Activated gamma-delta T cell treated with Interleukin-2 at 50 U/mL for 16 hours (primary cell): ENCODE measurements around the gene PRKCH.
"Not testable (repeated sequence)": the region's sequence is repeated elsewhere in the genome, so short reads cannot be mapped to it uniquely, and the experiment has no call there.

Experiments used
- DNase-seq: peaks from one replicate; pipeline ENCODE4 v3.0.0-alpha.2; 2020

The PRKCH gene

DNA sequence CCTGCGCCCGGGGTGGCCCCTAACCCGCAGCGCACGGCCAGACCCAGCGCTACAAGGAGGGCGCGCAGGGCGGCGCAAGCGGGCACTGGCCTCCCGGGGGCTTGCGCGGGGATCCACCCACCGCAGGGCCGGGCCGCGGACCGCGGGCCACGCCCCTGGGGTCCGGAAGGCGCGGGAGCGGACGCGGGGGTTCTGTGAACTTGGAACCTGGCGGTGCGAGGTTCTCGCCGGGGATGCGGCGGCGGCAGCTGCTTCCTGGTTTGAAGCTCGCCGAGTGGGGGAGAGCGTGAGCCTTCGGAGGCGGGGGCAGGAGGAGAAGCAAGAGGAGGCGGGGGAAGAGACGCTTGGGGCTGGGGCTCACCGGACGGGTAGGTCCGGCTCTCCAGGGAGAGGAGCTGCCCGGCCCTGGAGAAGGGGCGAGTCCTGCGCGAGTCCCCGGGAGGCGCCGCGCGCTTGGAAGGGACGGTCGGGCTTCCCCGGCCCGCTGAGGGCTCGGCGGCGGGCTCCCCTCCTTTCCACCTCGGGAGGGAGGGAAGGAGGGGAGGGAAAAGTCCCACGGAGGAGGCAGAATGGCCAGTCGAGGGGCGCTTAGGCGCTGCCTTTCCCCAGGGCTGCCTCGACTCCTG is at the start of gene PRKCH:
Gene PRKCH (plus strand): TSS at position 195 of the 626 bp plus-strand sequence. CDS start 523 bp downstream, outside the sequence.
- peak; percentile 85 for DNase-seq

DNA sequence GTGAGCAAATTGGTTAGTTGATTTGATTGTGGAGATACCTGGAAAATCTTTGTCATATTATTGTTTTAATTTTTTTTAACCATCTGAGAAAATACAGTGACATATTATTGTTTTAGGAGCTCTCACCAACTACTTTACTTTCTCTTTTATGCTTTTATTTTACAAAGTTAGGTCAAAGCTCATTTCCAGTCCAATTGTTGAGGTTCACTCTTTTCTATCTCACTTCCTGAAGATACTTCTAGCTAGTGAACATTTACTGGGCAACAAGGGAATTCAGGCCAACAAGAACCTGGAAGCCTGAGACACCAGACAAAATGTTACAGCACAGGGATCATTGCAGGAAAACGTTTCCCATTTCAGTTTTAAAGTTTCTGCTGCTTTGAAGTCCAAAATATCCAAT is 44.1 kb upstream of the PRKCH start:
- no peak for DNase-seq

DNA sequence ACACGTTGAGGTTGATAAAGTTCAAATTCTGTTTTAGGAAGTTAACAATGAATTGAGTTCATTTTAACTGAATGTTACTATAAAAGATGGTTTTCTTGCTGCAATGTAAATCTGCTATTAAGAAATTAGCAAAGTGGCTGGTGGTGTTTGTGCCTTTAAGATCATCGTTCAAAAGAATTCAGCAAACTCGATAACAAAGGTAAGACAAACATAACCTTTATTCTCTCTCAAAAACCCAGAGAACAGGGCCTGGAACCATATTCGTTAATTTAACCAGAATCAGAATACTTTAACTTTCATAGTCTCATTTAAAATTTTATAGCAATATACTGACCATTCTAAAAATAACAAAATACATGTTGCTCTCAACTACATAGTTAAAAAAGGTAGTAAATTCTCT is 43.6 kb upstream of the PRKCH start:
- DNase-seq: no peak

DNA sequence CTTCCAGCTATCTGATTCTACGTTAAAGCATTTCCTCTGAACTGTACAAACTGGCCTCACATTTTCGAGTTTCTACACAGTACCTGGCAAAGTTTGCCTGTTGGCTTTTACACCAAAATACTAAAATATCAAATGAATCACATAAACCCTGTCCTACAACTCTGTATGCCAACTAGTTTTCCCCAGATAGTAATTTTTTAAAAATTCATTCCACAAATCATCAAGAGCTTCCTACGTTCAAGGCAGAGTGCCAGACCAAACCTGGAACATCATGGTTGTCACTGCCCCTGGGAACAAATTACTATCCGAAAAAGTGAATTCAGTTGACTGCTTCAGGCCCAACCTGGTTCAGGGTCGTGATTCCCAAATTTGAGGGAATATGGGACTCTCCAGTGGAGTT is 42.3 kb upstream of the PRKCH start:
- no peak for DNase-seq

DNA sequence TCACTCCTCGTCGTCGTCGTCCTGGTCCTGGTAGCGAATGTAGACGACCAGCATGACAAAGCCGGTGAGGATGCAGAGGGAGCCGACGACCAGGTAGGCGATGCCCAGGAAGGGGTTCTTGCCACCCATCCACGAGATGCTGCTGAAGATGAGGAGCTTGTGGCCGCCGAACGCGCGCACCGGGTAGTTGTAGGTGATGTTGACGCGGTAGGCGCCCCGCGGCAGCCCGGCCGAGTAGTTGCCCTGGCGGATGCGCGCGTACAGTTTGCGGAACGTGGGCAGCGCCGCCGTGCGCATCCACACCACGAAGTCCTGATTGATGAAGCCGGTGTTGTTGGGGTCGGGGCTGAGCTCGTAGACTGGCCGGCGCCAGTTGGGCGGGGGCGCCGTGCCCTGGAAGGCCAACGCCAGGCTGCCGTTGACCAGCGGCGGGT is 41.3 kb upstream of the PRKCH start:
- peak; percentile 39 for DNase-seq

DNA sequence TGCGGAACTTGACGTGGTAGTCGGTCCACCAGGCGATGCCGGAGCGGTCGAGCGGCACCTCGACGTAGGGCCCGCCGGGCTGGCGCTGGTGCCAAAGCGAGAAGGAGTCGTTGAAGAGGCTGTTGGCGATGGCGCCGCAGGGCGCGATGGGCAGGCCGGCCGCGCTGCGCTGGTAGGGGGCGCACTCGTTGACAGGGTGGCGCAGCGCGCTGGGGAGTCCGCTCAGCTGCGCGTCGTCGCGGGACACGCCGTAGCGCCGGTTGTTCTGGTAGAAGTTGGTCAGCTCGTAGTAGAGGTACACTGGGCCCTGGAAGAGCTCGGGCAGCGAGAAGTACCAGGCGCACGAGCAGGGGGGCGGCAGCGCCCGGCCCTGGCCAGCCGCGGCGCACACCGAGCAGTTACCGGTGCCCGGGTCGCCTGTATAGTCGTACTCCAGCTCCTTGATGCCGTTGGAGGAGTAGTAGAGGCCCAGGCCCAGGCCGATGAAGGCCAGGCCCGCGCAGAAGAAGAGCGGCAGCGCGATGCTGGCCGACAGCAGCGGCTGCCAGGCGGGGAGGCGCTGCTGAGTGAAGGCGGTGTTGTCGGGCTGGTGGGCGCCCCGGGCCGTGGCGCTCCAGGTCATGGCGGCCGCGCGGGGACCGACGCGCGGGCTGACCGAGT is 40.7 kb upstream of the PRKCH start:
- peak; percentile 78 for DNase-seq

DNA sequence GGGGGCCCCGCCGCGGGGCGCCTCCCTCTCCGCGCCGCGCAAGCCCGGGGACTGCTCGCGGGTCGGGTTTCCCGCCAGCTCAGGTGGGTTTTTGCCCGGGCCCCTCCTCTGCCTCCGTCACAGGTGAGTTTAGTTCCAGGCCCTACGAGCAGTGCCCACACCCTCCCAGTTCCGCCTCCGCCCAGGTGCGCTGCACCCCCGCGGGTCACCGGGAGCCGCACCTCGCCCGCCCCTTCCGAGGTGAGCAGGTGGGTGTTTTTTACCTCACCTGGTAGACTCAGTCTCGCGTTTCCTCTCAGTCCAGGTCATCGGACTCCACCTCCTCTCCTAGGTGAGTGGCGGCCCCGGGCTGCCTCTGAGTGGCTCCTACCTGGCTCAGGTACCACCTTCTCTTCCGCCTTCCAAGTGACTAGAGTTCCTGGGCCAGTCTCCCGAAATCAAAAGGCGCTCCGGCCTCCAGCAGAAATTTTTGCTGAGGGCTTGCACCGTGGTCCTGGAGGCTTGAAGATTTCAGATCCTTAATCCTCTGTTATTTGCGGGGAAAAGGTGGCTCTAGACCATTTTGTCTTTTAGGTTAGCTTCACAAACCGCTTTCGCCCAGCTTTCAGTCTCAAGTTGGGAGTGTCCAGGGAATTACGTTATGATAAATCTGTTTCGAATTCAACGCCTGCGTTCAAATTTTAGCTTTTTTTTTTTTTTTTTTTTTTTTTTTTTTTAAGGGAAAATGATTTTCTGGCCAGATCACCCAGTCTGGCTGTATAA is 40.0 kb upstream of the PRKCH start, which contains the start of gene TMEM30B:
Gene TMEM30B (minus strand): TSS at position 153 of the 762 bp plus-strand sequence. CDS start 191 bp downstream, outside the sequence.
- DNase-seq: peak; percentile 31

DNA sequence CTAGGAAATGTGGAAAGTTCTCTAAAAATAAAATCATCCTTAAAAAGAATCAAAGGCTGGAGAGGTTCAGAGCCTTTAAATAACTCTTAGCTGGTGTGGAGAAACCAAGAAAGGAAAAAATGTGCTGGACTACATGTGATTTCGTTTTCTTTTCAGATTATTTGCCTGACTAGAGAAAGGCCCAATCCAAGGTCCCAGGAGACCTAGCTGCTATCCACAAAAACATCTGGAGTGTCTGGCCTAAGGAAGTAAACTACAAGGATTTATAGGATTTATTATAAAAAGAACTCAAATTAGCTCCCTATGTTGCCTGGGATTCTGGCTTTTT is 39.5 kb upstream of the PRKCH start:
- no peak for DNase-seq

DNA sequence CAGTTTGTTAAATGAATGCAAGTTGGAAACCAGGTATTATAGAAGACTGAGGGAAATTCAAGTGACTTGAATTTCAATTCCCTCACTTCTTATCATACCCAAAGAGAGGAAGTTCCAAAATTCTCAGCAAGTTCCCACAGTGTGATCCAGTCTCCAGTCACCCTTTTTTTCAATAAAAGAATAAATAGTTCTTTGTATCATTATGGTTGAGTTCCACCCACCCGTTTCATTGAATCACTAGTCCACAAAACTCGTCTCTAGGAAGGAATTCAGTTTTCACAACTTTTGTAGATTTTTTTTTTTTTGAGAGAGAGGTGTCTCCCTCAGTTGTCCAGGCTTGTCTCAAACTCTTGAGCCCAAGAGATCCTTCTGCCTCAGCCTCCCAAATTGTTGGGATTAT is 38.6 kb upstream of the PRKCH start:
- DNase-seq: no peak

DNA sequence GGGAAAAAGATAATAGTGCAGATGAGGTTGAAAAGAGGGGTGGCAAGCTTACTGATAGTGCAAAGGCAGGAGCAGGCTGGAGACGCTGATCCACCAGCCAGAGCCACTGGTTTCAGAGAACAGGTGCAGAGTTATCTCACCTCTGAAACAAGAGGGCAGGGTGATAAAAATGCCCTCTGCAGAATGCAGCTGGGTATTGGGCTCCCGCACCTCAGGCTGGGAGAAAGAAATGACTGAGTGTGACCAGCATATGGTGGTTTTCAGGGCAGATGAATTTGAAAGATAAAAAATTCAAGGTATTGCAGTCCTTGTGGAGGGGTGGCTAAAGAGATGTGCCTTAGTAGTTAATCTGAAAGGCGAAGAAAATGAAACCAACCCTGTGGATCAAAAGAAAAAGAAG is 37.4 kb upstream of the PRKCH start:
- DNase-seq: no peak

DNA sequence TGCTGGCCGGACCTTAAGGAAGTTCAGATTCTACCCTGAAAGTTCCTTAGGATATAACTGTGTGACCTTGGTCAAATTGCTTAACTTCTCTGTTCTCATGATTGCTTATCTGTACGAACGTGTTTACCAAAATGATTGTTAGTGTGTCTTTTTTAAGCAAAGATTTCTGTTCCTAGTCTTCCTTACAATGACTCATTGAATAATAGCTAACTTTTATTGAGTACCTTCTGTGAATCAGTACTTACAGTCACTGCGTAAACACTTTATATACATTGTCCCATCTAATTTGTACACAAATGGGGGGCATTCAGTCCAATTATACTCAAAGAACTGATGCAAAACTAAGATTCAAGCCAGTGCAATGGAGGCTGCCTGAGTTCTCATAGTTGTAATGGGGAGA is 36.0 kb upstream of the PRKCH start:
- no peak for DNase-seq

DNA sequence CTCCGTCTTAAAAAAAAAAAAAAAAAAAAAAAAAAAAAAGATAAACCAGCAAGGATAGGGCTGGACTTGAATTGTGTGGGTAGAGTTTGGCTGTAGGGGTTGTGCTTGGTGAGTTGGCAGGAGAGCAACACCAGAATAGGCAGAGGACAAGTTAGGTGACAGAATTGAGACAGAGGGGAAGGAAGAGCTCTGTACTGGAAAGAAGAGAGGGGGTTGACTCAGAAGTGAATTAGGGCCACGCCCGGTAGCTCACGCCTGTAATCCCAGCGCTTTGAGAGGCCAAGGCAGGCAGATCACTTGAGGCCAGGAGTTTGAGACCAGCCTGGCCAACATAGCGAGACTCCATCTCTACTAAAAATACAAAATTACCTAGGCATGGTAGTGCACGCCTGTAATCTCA is 34.2 kb upstream of the PRKCH start:
- DNase-seq: no peak

DNA sequence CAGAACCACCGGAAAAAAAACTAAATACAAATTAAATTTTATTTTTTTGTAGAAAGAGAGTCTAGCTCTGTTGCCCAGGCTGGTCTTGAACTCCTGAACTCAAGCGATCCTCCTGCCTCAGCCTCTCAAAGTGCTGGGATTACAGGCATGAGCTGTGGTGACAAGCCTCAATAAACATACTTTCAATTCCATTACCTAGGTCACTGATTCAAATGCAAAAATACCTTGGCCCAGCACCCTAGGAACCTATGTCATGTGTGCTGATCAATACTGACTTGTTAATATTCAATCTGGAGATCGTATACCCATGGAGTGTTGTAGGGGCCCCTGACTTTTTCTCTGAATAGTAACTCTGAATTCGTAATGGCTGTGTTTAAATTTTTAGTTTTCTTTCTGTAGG is 33.2 kb upstream of the PRKCH start:
- DNase-seq: no peak

DNA sequence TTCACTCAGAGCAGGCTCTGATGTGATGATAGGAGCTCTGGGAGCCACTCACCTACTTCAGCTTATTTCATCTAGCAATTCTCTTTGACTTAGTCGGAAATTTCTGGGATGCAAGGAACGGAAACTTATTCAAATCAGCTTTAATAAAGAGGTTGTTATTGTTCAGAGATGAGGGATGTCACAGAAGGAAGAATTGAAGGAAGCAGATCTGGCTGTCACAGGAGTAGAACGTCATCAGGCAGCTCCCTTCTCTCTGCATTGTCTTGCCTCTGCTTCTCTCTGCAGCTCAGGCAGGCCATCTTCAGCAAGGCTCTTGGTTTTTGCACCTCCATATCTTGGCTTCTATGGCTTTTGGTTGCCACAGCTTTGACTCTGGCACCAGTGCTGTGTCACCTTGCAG is 32.7 kb upstream of the PRKCH start:
- no peak for DNase-seq

DNA sequence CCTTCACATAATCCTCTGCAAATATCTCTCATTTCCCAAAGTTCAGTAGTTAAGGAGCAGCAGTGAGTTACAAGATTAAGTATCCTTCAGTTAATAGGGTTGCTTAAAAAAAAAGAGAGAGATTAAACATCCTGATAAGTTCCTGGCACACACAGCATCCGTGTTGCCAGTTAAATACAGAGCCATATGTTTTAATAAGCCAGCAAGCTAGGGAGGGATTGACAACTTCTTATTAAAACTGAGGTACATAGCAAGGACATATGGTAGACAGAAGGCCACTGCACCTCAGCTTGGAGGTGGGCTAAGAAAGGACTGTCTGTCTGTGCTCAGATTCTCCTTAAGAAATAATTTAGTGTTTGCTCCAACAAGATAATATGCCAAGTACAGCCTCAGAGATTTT is 30.7 kb upstream of the PRKCH start:
- no peak for DNase-seq

DNA sequence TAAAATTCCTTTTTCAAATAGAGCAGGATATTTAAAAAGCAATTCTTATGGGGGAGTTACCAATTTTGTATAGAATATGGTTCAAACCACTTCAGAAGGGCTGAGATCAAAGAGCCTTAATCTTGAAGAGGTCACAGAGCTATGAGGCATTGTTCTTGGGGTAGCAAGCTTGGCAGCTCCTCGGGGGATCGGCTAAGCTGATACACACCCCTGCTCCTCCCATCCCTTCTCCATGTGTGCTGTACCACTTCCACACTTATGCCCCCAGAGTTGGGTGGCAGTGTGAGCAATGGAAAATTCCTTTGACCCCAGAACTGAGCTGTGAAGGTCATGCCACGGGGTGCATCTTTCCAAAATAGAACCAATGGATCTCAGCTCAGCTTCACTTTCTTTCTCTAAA is 25.2 kb upstream of the PRKCH start:
- no peak for DNase-seq

DNA sequence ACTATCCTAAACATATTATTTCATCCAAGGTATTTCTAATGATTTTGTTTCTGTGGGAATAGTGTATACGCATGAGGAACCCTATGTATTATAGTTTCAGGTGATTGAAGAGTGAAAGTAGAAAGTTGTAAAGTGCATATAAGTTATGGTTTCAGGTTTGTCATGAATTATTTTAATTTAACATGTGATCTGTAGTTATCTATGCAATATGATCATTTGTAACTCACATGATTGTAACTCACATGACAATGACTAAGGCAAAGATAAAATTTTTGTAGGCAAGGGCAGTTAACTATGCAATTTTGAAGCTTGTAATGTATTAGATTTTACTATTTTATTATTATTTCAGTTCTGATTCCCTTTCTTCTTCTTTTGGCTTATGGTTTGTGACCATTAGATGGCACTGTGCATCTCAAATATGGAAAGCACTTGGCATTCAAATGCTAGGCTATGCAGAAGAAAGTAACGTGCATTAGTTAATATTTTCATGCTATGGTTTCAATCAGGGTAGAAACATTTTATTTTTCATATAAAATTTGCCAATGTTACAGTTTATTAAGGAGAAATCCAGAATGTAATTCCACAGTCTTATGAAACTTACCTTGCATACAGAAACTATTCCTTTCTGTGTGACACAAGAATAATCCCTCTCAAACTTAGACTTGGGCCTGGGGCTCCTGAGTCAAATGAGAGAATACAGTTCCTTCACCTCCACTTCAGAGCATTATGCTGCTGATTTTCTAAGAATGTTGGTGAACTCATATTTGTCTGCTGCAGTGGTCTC is 24.5 kb upstream of the PRKCH start:
- no peak for DNase-seq

DNA sequence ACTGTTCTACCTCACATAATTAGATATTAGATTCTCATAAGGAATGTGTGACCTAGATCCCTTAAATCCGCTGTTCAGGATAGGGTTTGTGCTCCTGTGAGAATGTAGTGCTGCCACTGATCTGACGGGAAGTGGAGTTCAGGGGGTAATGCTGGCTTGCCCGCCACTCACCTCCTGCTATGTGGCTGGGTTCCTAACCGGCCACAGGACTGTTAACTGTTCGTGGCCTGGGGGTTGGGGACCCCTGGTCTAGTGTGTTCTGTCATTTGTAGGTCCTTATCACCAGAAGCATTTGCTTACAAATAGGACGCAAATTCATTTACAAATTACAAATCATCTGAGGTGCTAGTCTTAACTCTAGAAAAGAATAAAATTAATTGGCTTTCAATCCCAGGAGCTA is 23.8 kb upstream of the PRKCH start:
- DNase-seq: no peak

DNA sequence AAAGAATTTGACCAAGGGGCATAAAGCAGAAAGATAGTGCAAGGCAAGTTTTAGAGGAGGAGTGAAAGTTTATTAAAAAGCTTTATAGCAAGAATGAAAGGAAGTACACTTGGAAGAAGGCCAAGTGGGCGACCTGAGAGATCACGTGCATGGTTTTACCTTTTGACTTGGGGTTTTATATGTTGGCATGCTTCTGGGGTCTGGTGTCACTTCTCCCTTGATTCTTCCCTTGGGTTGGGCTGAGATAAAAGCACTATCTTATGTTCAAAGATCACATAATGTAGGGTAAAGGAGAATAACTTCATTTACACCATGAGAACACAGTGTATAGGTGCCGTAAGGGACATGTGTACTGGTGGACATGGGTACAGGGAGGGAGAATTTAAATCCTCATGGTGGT is 22.6 kb upstream of the PRKCH start:
- no peak for DNase-seq

DNA sequence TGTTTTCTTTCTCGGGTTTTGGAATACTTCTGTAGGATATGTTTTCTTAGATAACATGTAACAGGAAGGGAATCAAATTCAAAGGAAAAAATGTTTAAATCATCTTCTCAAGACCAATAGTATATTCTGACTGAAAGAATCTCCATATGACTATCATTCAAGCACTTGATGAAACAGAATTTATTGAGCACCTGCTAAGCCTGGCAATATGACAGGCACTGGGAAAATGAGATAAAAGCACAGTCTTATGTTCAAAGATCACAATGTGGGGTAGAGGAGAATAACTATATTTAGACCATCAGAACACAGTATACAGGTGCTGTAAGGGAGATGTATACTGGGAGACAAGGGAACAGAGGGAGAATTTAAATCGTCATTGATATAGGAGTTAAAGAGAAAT is 21.2 kb upstream of the PRKCH start:
- DNase-seq: no peak

DNA sequence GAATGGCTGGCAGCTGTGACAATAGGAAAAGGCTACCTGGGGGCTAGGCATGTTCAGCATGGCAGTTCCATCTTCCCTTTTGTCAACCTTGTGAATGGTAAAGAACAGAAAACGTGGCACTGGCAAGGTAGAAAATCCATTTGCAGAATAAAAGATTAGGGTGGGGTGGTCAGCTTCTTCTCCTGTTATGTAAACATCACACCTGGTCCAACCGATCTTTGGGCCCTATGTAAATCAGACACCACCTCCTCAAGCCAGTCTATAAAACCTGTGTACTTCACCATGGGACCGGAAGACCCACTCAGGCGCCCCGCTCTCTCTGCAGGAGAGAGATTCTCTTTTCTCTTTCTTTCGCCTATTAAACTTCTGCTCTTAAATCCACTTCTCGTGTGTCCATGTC is 20.6 kb upstream of the PRKCH start:
- DNase-seq: no peak

DNA sequence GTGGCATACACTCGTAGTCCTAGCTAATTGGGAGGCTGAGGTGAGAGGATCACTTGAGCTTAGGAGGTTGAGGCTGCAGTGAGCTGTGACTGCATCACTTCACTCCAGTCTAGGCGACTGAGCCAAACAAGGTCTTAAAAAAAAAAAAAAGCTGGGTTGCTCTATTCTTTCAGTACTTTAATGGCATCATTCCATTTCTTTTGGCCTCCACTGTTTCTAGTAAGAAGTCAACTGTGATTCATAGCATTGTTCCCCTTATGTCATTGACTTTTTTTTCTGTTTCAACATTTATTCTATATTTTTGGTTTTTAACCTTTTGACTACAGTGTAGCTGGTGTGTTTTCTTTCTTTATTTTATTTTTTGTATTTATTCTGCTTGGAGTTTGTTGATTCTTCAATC is 16.7 kb upstream of the PRKCH start:
- no peak for DNase-seq

DNA sequence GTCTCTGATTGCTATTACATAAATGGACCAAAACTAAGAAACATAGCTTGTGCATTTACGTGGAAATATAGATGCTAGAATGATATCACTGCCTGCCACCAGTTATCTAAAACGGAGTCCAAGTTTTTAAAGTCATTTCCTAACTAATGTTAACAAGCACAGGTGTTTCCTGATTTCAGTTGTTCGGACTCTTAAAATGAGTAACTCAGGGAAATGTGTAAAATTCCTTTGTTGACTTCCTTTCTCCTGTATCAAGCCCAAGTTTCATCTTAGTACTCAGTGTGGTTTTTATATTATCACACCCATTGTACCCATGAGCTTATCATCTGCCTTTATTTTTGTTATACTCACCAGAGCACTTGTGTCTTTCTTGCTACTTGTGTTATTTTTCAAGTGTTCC is 13.2 kb upstream of the PRKCH start:
- DNase-seq: no peak

DNA sequence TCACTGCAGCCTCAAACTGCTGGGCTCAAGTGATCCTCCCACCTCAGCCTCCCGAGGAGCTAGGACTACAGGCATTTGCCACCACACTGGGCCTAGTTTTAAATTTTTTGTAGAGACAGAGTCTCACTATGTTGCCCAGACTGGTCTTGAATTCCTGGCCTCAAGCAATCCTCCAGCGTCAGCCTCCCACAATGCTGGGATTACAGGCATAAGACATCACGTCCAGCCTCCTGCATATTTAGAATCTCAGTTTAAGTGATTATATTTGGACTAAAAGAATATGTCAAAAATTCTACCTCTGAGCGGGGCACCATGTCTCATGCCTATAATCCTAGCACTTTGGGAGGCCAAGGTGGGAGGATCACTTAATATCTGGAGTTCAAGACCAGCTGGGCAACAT is 12.7 kb upstream of the PRKCH start:
- not testable (repeated sequence) for DNase-seq
